Body of pancreas (tissue), 4 donors: Measurements from ENCODE around the gene BMERB1. TPM values are rescaled to one million over a fixed set of nuclear protein-coding genes. Genes with fewer than 3 reads are reported as not detected.

ENCODE experiments used
- ATAC-seq: fragments of 150-250 bp; one replicate; pipeline ENCODE4 v1.9.1; 2016
- DNase-seq, 4 donors: peaks; one replicate each; pipeline ENCODE4 v3.0.0-alpha.2; 2019
- H3K27ac ChIP-seq, 4 donors: fragments of 200-600 bp; sonication (generic); 1 replicate in 3 of 4; 2 replicates in 1 of 4; pipeline versions ENCODE4 v1.5.1 to v1.6.1; 2016 to 2019; ENCODE audit warnings: mild to moderate bottlenecking in 1 of 4, mixed read lengths in 1 of 4, moderate library complexity in 1 of 4
- H3K27me3 ChIP-seq, 2 donors: fragments of 200-600 bp; sonication (generic); one replicate each; pipeline ENCODE4 v1.6.0; 2016; ENCODE audit warnings: mild to moderate bottlenecking in 1 of 2
- H3K36me3 ChIP-seq, 2 donors: fragments of 200-600 bp; sonication (generic); replicated peaks in 1 of 2; 2 replicates each; pipeline ENCODE4 v1.5.1; 2016; ENCODE audit warnings: low read depth in 2 of 2; ENCODE audit not compliant: insufficient read depth in 1 of 2
- H3K4me1 ChIP-seq: fragments of 200-600 bp; sonication (generic); one replicate; pipeline ENCODE4 v1.6.0; 2016
- H3K4me3 ChIP-seq, 2 donors: fragments of 200-600 bp; sonication (generic); 1 replicate in 1 of 2; 2 replicates in 1 of 2; pipeline ENCODE4 v1.5.1; 2016 to 2019
- H3K9me3 ChIP-seq, 3 donors: fragments of 200-600 bp; sonication (generic); 1 replicate in 2 of 3; 2 replicates in 1 of 3; pipeline ENCODE4 v1.5.1; 2016
- POLR2A ChIP-seq, 3 donors: fragments of 450-650 bp; IDR thresholded peaks; one replicate each; pipeline ENCODE4 v1.6.1; 2016; ENCODE audit warnings: antibody characterized with exemption in 3 of 3, mild to moderate bottlenecking in 2 of 3
- WGBS, 2 donors: methylation state at CpG; one replicate each; pipeline ENCODE4 v1.1.5; 2017; 5-methylcytosine and 5-hydroxymethylcytosine counted together
- intact Hi-C: fragments of 100-400 bp; cut with DNase I; formaldehyde crosslinking; loops from one replicate; pipeline ENCODE4 v1.15.1; 2023
- total RNA-seq, 2 donors: library from RNA; depleted of rRNA; stranded (reverse); fragments of >200 nt; gene quantifications; one replicate each; pipeline ENCODE4 v1.1.0, GENCODE V29; 2016
- TF ChIP-seq, protein P1 (sequence below), 7 experiments: fragments of 450-650 bp in 4 of 7; fragments of 200-600 bp in 3 of 7; sonication (generic) in 3 of 7; IDR thresholded peaks; one replicate each; pipeline ENCODE4 v1.5.1; 2016 to 2019; ENCODE audit warnings: antibody characterized with exemption in 7 of 7

The BMERB1 gene
- total RNA-seq, 2 donors from 2014 or later: 8.9 to 22.3 TPM

GRCh38 chr16:15460601-15461000, 26.2 kb downstream of the BMERB1 start:
- WGBS, 2 donors: 57 to 71% methylated on average over 3 of the region's 3 CpGs
- Histone ChIP-seq H3K4me1 (peaks cover 35% of the 10 kb centered on the region), H3K9me3 (no peaks in the 10 kb centered on the region), H3K4me3 (no peak overlapping the region), H3K27ac (no peak overlapping the region), H3K36me3 (no peaks in the 10 kb centered on the region), H3K27me3 (no peaks in the 10 kb centered on the region)
- ATAC-seq (no peak), DNase-seq (no peak)
- intact Hi-C loops: no loop called here
- TF ChIP-seq, protein P1, sequence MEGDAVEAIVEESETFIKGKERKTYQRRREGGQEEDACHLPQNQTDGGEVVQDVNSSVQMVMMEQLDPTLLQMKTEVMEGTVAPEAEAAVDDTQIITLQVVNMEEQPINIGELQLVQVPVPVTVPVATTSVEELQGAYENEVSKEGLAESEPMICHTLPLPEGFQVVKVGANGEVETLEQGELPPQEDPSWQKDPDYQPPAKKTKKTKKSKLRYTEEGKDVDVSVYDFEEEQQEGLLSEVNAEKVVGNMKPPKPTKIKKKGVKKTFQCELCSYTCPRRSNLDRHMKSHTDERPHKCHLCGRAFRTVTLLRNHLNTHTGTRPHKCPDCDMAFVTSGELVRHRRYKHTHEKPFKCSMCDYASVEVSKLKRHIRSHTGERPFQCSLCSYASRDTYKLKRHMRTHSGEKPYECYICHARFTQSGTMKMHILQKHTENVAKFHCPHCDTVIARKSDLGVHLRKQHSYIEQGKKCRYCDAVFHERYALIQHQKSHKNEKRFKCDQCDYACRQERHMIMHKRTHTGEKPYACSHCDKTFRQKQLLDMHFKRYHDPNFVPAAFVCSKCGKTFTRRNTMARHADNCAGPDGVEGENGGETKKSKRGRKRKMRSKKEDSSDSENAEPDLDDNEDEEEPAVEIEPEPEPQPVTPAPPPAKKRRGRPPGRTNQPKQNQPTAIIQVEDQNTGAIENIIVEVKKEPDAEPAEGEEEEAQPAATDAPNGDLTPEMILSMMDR (IDR thresholded peaks at IDR 0.05): no peak
- TF ChIP-seq POLR2A (IDR thresholded peaks at IDR 0.05): no peak

GRCh38 chr16:15461376-15461775, 27.0 kb downstream of the BMERB1 start:
- Histone ChIP-seq H3K27ac (no peak overlapping the region), H3K27me3 (no peaks in the 10 kb centered on the region), H3K4me1 (peaks cover 28% of the 10 kb centered on the region), H3K9me3 (no peaks in the 10 kb centered on the region), H3K36me3 (no peaks in the 10 kb centered on the region), H3K4me3 (no peak overlapping the region)
- WGBS, 2 donors: 89 to 93% methylated on average over 6 of the region's 6 CpGs
- TF ChIP-seq, protein P1 (IDR thresholded peaks at IDR 0.05): no peak
- no peak for TF ChIP-seq POLR2A (IDR thresholded peaks at IDR 0.05)
- intact Hi-C loops: no loop called here
- ATAC-seq: no peak
- no peak for DNase-seq

DNA sequence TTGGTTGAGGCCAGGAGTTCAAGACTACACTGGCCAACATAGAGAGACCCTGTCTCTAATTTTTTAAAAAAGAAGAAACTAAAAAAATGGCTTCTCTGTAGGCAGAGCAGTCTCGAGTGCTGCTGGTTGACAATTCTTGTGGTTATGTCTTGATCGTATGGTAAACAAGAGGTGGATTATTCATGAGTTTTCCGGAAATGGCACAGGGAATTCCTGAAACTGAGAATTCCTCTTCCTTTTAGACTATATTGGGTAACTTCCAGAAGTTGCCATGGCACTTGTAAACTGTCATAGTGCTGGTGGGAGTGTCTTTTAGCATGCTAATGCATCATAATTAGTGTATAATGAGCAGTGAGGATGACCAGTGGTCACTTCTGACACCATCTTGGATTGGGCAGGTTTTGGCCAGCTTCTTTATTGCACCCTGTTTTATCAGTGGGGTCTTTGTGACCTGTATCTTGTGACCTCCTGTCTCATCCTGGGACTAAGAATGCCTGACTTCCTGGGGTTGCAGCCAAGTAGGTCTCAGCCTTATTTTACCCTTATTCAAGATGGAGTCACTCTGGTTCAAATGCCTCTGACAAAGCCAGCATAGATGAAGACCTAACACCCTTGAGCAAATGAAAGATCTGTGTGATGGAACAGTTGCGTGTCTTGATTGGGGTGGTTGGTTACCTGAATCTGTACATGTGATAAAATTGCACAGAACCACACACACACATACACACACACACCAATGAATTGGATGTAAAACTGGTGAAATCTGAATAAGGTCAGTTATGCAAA, 30.2 kb downstream of the BMERB1 start:
- Histone ChIP-seq H3K4me1 (peaks cover 12% of the 10 kb centered on the region), H3K9me3 (no peaks in the 10 kb centered on the region), H3K27ac (no peak overlapping the region), H3K27me3 (no peaks in the 10 kb centered on the region), H3K4me3 (no peak overlapping the region), H3K36me3 (no peaks in the 10 kb centered on the region)
- ATAC-seq: no peak
- intact Hi-C loops: no loop called here
- TF ChIP-seq, protein P1 (IDR thresholded peaks at IDR 0.05): no peak
- TF ChIP-seq POLR2A (IDR thresholded peaks at IDR 0.05): no peak
- 67 to 70% methylated on average over 4 of the region's 4 CpGs for WGBS, 2 donors
- DNase-seq: no peak

DNA sequence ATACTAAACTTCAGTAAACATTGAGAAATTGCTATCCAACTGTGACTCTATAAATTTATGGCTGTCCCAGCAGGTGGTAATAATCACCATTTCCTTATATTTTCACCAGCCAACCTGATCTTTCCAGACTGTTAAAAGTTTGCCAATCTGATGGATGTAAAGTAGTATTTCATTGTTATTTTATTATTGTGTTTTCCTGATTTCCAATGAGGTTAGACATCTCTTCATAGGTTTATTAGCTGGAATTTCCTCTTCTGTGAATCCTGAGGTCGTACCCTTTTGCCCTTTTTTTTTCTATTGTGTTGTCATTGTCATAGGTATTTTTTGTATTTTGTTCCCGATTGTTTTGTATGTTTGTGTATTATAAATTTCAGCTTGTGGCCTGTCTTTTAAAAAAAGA, 31.7 kb downstream of the BMERB1 start:
- Histone ChIP-seq H3K36me3 (no peaks in the 10 kb centered on the region), H3K4me3 (no peak overlapping the region), H3K4me1 (peaks cover 12% of the 10 kb centered on the region), H3K27ac (no peak overlapping the region), H3K27me3 (no peaks in the 10 kb centered on the region), H3K9me3 (no peaks in the 10 kb centered on the region)
- TF ChIP-seq, protein P1 (IDR thresholded peaks at IDR 0.05): no peak
- no peak for TF ChIP-seq POLR2A (IDR thresholded peaks at IDR 0.05)
- DNase-seq (no peak), ATAC-seq (no peak)
- 80 to 91% methylated on average over 2 of the region's 2 CpGs for WGBS, 2 donors
- intact Hi-C loops: no loop called here
